ENCODE results near the gene C6orf136.

- TF ChIP-seq POLR2A (IDR thresholded peaks at IDR 0.05) = no peak
- TF ChIP-seq CTCF (IDR thresholded peaks at IDR 0.05) = no peak
These were observed 37.0 kb downstream of the C6orf136 start for GRCh38 chr6:30683980-30684338.

Data from thyroid gland (tissue), 4 donors.